ENCODE results near the gene TIMP2. TPM values are rescaled to one million over a fixed set of nuclear protein-coding genes. Genes with fewer than 3 reads are reported as not detected.

Gene TIMP2
- total RNA-seq, 1 donor from 2014 or later = 109 TPM

DNA sequence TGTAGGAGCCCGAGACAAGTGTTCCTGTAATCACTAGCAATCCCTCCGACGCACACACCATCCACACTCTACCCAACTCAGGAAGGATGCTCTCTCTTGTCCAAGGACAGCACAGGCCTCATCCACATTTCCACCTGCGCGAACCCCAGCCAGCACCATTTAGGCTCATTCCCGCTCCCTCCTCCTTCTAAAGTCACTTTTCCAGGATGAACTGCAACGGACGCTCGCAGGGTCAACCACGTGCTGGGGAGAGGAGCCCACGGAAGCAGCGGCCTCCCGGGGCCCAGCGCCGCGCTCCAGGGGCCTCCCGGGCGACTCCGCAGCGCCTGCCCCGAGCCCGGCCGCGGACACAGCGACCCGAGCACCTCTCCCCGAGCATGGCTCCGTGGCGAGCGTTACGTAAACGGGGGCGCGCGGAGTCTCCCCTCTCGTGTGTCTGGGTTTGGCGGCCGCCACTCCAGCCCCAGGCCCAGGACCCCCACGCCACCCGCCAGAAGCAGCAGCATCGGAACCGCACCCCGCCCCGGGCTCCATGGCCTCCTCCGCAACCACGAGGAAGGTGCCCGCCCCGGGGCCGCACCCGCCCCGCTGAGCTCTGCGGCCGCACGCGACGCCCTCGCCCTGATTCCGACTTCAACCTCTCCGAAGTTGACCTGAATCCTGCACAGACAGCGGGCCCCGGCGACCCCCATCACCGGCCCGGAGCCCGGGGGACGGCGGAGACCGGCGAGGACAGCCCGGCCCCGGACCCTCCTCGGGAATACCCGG is 85.2 kb downstream of the TIMP2 start:
- TF ChIP-seq, protein P1, sequence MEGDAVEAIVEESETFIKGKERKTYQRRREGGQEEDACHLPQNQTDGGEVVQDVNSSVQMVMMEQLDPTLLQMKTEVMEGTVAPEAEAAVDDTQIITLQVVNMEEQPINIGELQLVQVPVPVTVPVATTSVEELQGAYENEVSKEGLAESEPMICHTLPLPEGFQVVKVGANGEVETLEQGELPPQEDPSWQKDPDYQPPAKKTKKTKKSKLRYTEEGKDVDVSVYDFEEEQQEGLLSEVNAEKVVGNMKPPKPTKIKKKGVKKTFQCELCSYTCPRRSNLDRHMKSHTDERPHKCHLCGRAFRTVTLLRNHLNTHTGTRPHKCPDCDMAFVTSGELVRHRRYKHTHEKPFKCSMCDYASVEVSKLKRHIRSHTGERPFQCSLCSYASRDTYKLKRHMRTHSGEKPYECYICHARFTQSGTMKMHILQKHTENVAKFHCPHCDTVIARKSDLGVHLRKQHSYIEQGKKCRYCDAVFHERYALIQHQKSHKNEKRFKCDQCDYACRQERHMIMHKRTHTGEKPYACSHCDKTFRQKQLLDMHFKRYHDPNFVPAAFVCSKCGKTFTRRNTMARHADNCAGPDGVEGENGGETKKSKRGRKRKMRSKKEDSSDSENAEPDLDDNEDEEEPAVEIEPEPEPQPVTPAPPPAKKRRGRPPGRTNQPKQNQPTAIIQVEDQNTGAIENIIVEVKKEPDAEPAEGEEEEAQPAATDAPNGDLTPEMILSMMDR (IDR thresholded peaks at IDR 0.05; ENCODE audit: unreplicated experiment) = no peak
- DNase-seq (ENCODE audit: low spot score in 2 of 2, unreplicated experiment in 2 of 2) = no peak
- Mint-ChIP-seq H3K4me3 (peak overlapping the region; percentile 77), H3K36me3 (peaks cover 18% of the 10 kb centered on the region), H3K27ac (peak overlapping the region; percentile 95), H3K27me3 (ENCODE audit: low read depth) (no peaks in the 10 kb centered on the region), H3K4me1 (peaks cover 20% of the 10 kb centered on the region), H3K9me3 (no peaks in the 10 kb centered on the region)

DNA sequence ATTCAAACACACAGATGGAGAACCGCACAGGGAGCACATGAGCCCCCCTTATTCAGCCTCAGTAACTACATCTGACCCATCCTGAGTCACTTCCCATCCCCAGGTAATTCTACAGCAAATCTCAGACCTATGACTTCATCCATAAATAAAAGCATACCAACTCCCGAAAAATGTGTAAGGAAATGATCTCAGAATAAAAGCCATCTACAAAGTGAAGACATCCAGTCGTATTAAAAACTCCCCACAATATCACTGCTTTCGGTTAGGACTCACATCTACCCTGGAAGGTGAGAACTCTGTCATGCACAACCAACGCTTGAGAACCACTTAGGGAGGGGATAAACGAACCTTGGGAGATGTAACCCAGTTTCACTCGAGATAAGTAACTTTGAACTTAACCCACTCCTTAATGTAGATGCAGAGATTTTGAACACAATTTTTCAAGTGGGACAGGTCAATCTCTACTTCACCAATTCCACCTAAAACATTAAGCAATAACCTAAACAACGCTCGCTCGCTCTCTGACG is 85.9 kb downstream of the TIMP2 start:
- DNase-seq (ENCODE audit: low spot score in 2 of 2, unreplicated experiment in 2 of 2) = no peak
- peak overlapping the region; percentile 95 for H3K27ac Mint-ChIP-seq
- peaks cover 20% of the 10 kb centered on the region for H3K4me1 Mint-ChIP-seq
- no peaks in the 10 kb centered on the region for H3K27me3 Mint-ChIP-seq (ENCODE audit: low read depth)
- TF ChIP-seq, protein P1 (IDR thresholded peaks at IDR 0.05; ENCODE audit: unreplicated experiment) = no peak
- H3K4me3 Mint-ChIP-seq = peak overlapping the region; percentile 77
- H3K9me3 Mint-ChIP-seq = no peaks in the 10 kb centered on the region
- H3K36me3 Mint-ChIP-seq = peaks cover 19% of the 10 kb centered on the region

DNA sequence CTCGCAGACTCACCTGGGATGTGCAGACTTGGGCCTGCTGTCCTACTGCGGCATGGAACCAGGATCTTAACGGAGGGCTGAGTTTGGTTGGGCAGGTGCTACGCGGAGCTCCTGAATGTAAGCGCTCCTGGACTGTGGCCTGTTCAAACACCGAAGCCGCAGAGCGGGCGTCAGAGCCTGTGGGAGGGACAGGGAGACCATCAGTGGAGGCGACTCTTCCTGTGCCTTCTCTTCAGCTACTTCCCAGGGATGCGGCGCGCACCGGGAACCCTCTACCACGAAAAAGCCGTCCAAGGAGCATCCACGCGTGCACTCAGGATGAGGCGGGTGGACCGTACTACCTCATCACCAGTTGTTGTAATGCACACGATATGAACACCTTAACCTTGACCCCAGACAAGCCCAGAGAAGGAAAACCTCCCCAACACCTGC is 86.6 kb downstream of the TIMP2 start:
- no peaks in the 10 kb centered on the region for H3K9me3 Mint-ChIP-seq
- no peaks in the 10 kb centered on the region for H3K27me3 Mint-ChIP-seq (ENCODE audit: low read depth)
- H3K27ac Mint-ChIP-seq = no peak overlapping the region
- peaks cover 20% of the 10 kb centered on the region for H3K4me1 Mint-ChIP-seq
- H3K4me3 Mint-ChIP-seq = peak overlapping the region; percentile 77
- peaks cover 21% of the 10 kb centered on the region for H3K36me3 Mint-ChIP-seq
- no peak for DNase-seq (ENCODE audit: low spot score in 2 of 2, unreplicated experiment in 2 of 2)
- TF ChIP-seq, protein P1 (IDR thresholded peaks at IDR 0.05; ENCODE audit: unreplicated experiment) = no peak

DNA sequence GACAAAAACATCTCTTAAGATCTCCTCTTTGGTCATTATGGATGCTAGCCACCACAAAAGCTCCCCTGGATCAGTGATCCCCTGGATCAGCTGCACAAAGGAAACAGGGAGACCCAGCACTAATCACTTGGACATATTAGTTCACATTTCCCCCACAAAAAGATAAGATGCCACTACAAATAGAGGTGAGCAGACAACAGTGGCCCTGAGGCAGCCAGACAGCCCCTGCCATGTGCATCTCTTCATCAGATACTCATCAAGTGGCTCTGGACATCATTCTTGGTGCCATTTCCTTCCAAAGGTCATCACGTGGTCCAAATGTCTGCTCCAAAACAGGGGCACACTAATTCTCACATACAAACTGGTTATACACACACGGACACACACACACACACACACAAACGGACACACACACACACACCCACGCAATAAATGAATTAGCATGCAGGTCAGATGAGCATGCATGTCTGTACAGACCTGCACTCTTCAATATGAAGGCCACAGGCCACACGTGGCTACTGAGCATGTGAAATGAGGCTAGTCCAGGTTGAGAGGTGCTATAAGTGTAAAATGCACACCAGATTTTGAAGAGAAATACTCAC is 88.7 kb downstream of the TIMP2 start:
- no peaks in the 10 kb centered on the region for H3K9me3 Mint-ChIP-seq
- H3K36me3 Mint-ChIP-seq = peaks cover 36% of the 10 kb centered on the region
- no peak overlapping the region for H3K27ac Mint-ChIP-seq
- DNase-seq (ENCODE audit: low spot score in 2 of 2, unreplicated experiment in 2 of 2) = no peak
- TF ChIP-seq, protein P1 (IDR thresholded peaks at IDR 0.05; ENCODE audit: unreplicated experiment) = no peak
- peaks cover 18% of the 10 kb centered on the region for H3K4me1 Mint-ChIP-seq
- no peaks in the 10 kb centered on the region for H3K27me3 Mint-ChIP-seq (ENCODE audit: low read depth)
- H3K4me3 Mint-ChIP-seq = no peak overlapping the region

DNA sequence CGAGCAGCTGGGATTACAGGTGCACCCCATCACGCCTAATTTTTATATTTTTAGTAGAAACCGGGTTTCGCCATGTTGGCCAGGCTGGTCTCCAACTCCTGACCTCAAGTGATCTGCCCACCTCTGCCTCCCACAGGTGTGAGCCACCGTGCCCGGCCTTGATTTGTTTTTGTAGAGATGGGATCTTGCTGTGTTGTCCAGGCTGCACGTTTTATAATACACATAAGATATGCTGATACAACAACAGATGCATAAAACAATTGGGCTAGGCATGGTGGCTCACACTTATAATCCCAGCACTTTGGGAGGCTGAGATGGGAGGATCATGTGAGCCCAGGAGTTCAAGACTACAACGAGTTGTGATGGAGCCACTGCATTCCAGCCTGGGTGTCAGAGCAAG is 90.6 kb downstream of the TIMP2 start:
- no peaks in the 10 kb centered on the region for H3K9me3 Mint-ChIP-seq
- H3K36me3 Mint-ChIP-seq = peaks cover 44% of the 10 kb centered on the region
- no peak for DNase-seq (ENCODE audit: low spot score in 2 of 2, unreplicated experiment in 2 of 2)
- H3K27me3 Mint-ChIP-seq (ENCODE audit: low read depth) = no peaks in the 10 kb centered on the region
- peaks cover 13% of the 10 kb centered on the region for H3K4me1 Mint-ChIP-seq
- H3K4me3 Mint-ChIP-seq = no peak overlapping the region
- TF ChIP-seq, protein P1 (IDR thresholded peaks at IDR 0.05; ENCODE audit: unreplicated experiment) = no peak
- no peak overlapping the region for H3K27ac Mint-ChIP-seq
